K562 (cell line): ENCODE data around the gene ABCF2. TPM values are rescaled to one million over a fixed set of nuclear protein-coding genes. Genes with fewer than 3 reads are reported as not detected.
A peak's percentile ranks its signal among the peaks of the same experiment; 100 is the strongest.

Source experiments
- FOXM1 ChIP-seq, 2 experiments: fragments of 450-650 bp in 1 of 2; sonication (generic) in 1 of 2; formaldehyde crosslinking in 1 of 2; IDR thresholded peaks; 2 replicates each; pipeline versions ENCODE4 v1.6.1 to v1.9.0; 2017 to 2022; ENCODE audit warnings: low read depth in 2 of 2, mild to moderate bottlenecking in 2 of 2, missing genetic modification reagents in 1 of 2, moderate library complexity in 1 of 2
- KLF10 ChIP-seq: fragments of 250-450 bp; sonication (Bioruptor Pico); IDR thresholded peaks from 2 replicates; pipeline ENCODE4 v1.6.1; 2021; ENCODE audit warnings: matching md5 sums
- NBN ChIP-seq: fragments of 450-650 bp; IDR thresholded peaks from 2 replicates; pipeline ENCODE4 v1.6.1; 2016; ENCODE audit warnings: low read depth, mild to moderate bottlenecking
- RAD21 ChIP-seq, 2 experiments: fragments of 250-450 bp in 1 of 2; fragments of 450-650 bp in 1 of 2; sonication (Bioruptor Pico) in 1 of 2; formaldehyde crosslinking in 1 of 2; IDR thresholded peaks in 1 of 2; conservative IDR thresholded peaks in 1 of 2; 2 replicates each; pipeline versions ENCODE4 v1.4.0 to v1.8.0; 2020 to 2022; ENCODE audit warnings: mild to moderate bottlenecking in 2 of 2, moderate library complexity in 1 of 2
- SMC3 ChIP-seq: conservative IDR thresholded peaks from 2 replicates; pipeline ENCODE4 v1.6.1; 2011; ENCODE audit warnings: low read depth, low read length, improper control_type of control experiment; ENCODE audit not compliant: insufficient read depth
- SUPT5H ChIP-seq: fragments of 450-650 bp; IDR thresholded peaks from 2 replicates; pipeline ENCODE4 v1.6.1; 2016
- ZNF263 ChIP-seq: sonication (generic); formaldehyde crosslinking; IDR thresholded peaks from 2 replicates; pipeline ENCODE4 v1.8.0; 2022; ENCODE audit warnings: mild to moderate bottlenecking, missing genetic modification reagents, borderline replicate concordance
- ZNF316 ChIP-seq: fragments of 450-650 bp; IDR thresholded peaks from 2 replicates; pipeline ENCODE4 v1.6.1; 2016
- ZNF445 ChIP-seq: fragments of 250-450 bp; sonication (Bioruptor Pico); IDR thresholded peaks from 2 replicates; pipeline ENCODE4 v1.4.0; 2020; ENCODE audit warnings: low read depth, mild to moderate bottlenecking, moderate library complexity
- ZNF584 ChIP-seq: fragments of 200-800 bp; sonication (Bioruptor generic); IDR thresholded peaks from 2 replicates; pipeline ENCODE4 v1.6.1; 2016; ENCODE audit warnings: low read depth, mild to moderate bottlenecking, missing genetic modification characterization, missing compliant biosample characterization
- polyA plus RNA-seq, 8 experiments: library from polyadenylated mRNA; depleted of rRNA in 4 of 8; stranded (reverse) in 5 of 8; unstranded in 3 of 8; fragments of >200 nt; fragmentation: Nextera tagmentation in 2 of 8; fragmentation: Illumina TruSeq in 1 of 8; extraction: Ambion mirVana in 2 of 8; extraction: Trizol in 1 of 8; gene quantifications; 2 replicates each; pipeline versions ENCODE4 v1.2.1 to v1.2.3, GENCODE V29; 2011 to 2014; ENCODE audit warnings: inconsistent platforms in 1 of 8, missing spikeins in 1 of 8
- total RNA-seq, 7 experiments: library from RNA; depleted of rRNA in 6 of 7; stranded (reverse); fragments of >200 nt in 6 of 7; fragmentation: Illumina TruSeq in 2 of 7; extraction: Trizol in 2 of 7; gene quantifications; 2 replicates each; pipeline versions ENCODE4 v1.2.1 to v1.2.3, GENCODE V29; 2011 to 2021; ENCODE audit warnings: low replicate concordance in 1 of 7
- TF ChIP-seq, protein P1 (sequence below): sonication (generic); formaldehyde crosslinking; IDR thresholded peaks from 2 replicates; pipeline ENCODE4 v1.8.1; 2023; ENCODE audit warnings: mild to moderate bottlenecking, missing genetic modification reagents
- TF ChIP-seq, protein P2 (sequence below): sonication (generic); formaldehyde crosslinking; IDR thresholded peaks from 2 replicates; pipeline ENCODE4 v1.8.1; 2023; ENCODE audit warnings: mild to moderate bottlenecking, missing genetic modification reagents

The ABCF2 gene
- total and polyA plus RNA-seq, 9 of the 15 experiments (the other 6 are each of a cell fraction or from before 2014, with no cell fraction given): 62.1 to 224 (median 113) TPM

DNA sequence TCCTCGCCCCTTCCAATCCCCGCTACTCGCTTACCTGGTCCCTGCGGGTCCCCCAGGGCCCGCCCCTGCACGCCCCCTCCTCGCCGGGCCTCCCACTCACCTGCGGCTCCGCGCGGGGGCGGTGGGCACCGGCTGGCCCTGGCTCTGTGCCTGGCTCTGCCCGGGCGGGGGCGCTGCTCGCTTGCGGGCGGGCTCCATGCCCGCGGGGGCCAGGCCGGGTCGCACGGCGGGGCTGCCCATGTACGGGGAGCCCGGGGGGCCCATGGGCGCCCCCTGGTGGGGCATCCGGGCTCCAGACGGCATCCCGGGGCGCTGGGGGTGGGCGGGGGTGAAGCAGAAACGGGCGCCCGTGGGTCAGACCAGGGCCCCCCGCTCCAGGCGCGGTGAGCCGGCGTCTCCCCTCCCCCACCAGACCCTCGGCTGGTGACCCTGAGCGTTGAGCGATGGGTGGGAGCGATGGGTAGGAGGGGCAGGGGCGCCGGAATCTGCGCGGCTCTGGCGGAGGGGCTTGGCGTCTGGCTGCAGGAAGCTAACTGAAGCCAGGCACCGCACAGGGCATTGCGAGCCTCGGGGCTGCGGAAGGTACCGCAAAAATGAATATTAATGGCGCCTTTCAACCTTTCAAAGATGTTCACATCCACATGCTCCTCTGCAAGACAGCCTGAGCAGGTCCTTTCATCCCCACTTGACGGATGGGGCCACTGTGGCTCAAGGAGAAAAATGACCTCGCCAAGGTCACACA, 18.5 kb upstream of the ABCF2 start (continued):
- TF ChIP-seq, protein P1, sequence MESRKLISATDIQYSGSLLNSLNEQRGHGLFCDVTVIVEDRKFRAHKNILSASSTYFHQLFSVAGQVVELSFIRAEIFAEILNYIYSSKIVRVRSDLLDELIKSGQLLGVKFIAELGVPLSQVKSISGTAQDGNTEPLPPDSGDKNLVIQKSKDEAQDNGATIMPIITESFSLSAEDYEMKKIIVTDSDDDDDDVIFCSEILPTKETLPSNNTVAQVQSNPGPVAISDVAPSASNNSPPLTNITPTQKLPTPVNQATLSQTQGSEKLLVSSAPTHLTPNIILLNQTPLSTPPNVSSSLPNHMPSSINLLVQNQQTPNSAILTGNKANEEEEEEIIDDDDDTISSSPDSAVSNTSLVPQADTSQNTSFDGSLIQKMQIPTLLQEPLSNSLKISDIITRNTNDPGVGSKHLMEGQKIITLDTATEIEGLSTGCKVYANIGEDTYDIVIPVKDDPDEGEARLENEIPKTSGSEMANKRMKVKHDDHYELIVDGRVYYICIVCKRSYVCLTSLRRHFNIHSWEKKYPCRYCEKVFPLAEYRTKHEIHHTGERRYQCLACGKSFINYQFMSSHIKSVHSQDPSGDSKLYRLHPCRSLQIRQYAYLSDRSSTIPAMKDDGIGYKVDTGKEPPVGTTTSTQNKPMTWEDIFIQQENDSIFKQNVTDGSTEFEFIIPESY (CRISPR knock-in tag): peak; percentile 46; the same call in 1 of the 2 replicates
- no peak for TF ChIP-seq SUPT5H
- no peak for TF ChIP-seq ZNF584 (CRISPR knock-in tag)
- TF ChIP-seq, protein P2, sequence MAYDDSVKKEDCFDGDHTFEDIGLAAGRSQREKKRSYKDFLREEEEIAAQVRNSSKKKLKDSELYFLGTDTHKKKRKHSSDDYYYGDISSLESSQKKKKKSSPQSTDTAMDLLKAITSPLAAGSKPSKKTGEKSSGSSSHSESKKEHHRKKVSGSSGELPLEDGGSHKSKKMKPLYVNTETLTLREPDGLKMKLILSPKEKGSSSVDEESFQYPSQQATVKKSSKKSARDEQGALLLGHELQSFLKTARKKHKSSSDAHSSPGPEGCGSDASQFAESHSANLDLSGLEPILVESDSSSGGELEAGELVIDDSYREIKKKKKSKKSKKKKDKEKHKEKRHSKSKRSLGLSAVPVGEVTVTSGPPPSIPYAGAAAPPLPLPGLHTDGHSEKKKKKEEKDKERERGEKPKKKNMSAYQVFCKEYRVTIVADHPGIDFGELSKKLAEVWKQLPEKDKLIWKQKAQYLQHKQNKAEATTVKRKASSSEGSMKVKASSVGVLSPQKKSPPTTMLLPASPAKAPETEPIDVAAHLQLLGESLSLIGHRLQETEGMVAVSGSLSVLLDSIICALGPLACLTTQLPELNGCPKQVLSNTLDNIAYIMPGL: no peak
- no peak for TF ChIP-seq FOXM1 (IDR thresholded peaks at IDR 0.05; ENCODE audit: low read depth)
- no peak for TF ChIP-seq FOXM1 (CRISPR knock-in tag; IDR thresholded peaks at IDR 0.05; ENCODE audit: low read depth)
- TF ChIP-seq ZNF445 (CRISPR knock-in tag): no peak
- TF ChIP-seq SMC3: no peak
- peak; percentile 18; the same call in 1 of the 2 replicates for TF ChIP-seq ZNF263 (CRISPR knock-in tag)
- no peak for TF ChIP-seq NBN
- TF ChIP-seq ZNF316: no peak
- peak in 1 of 2 experiments; percentile 32; a peak in 1 of 4 replicates for TF ChIP-seq RAD21 (CRISPR knock-in tag; conservative IDR thresholded peaks at IDR 0.05 in 1 of 2, IDR thresholded peaks at IDR 0.05 in 1 of 2)
- no peak for TF ChIP-seq KLF10
